Kidney (tissue), 14 donors: ENCODE data around the gene IFI16. TPM values are rescaled to one million over a fixed set of nuclear protein-coding genes. Genes with fewer than 3 reads are reported as not detected.
"Not testable (repeated sequence)": the region's sequence is repeated elsewhere in the genome, so short reads cannot be mapped to it uniquely, and the experiment has no call there.

ENCODE experiments used
- DNase-seq, 5 donors: peaks; one replicate each; pipeline ENCODE4 v3.0.0-alpha.2; 2013 to 2020
- FAIRE-seq: peaks from 2 replicates; lab custom pipeline; 2012; peaks lifted over from hg19 to GRCh38; lab: Jason Lieb, UNC
- H3K27ac ChIP-seq, 2 donors: one replicate each; pipeline ENCODE4 v1.7.0; 2013; ENCODE audit warnings: low read depth in 2 of 2, low read length in 2 of 2, inconsistent platforms in 1 of 2
- H3K27me3 ChIP-seq: one replicate; pipeline ENCODE4 v1.7.1; 2013; ENCODE audit warnings: low read length, inconsistent platforms; ENCODE audit not compliant: control insufficient read depth, insufficient read depth
- H3K36me3 ChIP-seq, 3 donors: one replicate each; pipeline versions ENCODE4 v1.7.0 to v1.7.1; 2013; ENCODE audit warnings: low read length in 3 of 3, control low read depth in 1 of 3, inconsistent platforms in 1 of 3; ENCODE audit not compliant: insufficient read depth in 3 of 3, control insufficient read depth in 2 of 3
- H3K4me1 ChIP-seq, 3 donors: one replicate each; pipeline versions ENCODE4 v1.7.0 to v1.7.1; 2013; ENCODE audit warnings: low read length in 3 of 3, inconsistent platforms in 1 of 3, low read depth in 1 of 3; ENCODE audit not compliant: control insufficient read depth in 2 of 3, insufficient read depth in 2 of 3
- H3K4me3 ChIP-seq, 3 donors: one replicate each; pipeline versions ENCODE4 v1.7.0 to v1.8.1; 2013; ENCODE audit warnings: low read length in 3 of 3, control low read depth in 1 of 3, inconsistent platforms in 1 of 3
- H3K9ac ChIP-seq, 3 donors: one replicate each; pipeline versions ENCODE4 v1.7.0 to v1.7.1; 2013; ENCODE audit warnings: low read length in 3 of 3, control low read depth in 1 of 3, inconsistent platforms in 1 of 3
- H3K9me3 ChIP-seq, 3 donors: one replicate each; pipeline versions ENCODE4 v1.7.0 to v1.7.1; 2013; ENCODE audit warnings: low read length in 3 of 3, control low read depth in 1 of 3, inconsistent platforms in 1 of 3; ENCODE audit not compliant: control insufficient read depth in 2 of 3, insufficient read depth in 1 of 3
- intact Hi-C: fragments of 100-400 bp; cut with DNase I; formaldehyde crosslinking; loops from one replicate; pipeline ENCODE4 v1.11.1; 2022
- polyA plus RNA-seq: library from polyadenylated mRNA; stranded (reverse); fragments of 350-450 nt; fragmentation: Illumina TruSeq; extraction: RNeasy Lipid Tissue Mini Kit (QIAGEN cat#74804); gene quantifications from one replicate; pipeline ENCODE4 v1.2.3, GENCODE V29; 2014; ENCODE audit warnings: low read depth, low replicate concordance; ENCODE audit not compliant: insufficient read depth
- total RNA-seq: library from RNA; stranded (reverse); fragmentation: NEBNext Ultra II Directional; extraction: Animal tissue kit (Norgen Biotek cat#: 25700); gene quantifications from one replicate; pipeline ENCODE4 v1.2.1, GENCODE V29; 2021
- TF ChIP-seq, protein P1 (sequence below): IDR thresholded peaks from 3 replicates; pipeline ENCODE4 v1.5.1; 2012; ENCODE audit warnings: mild to moderate bottlenecking, moderate library complexity, borderline replicate concordance; ENCODE audit not compliant: insufficient read depth; ENCODE audit errors: extremely low read depth
- donor health status: control.
- donor health status: control.
- donor health status: control.
- donor health status: control.
- donor health status: control.
- donor health status: DM: yes; HTN: yes; CAD: no.
- donor health status: Normal renal cell carcinoma (clear cell type).

The IFI16 gene
- total and polyA plus RNA-seq, 2 donors from 2014 or later = 30.0 to 91.8 TPM

DNA sequence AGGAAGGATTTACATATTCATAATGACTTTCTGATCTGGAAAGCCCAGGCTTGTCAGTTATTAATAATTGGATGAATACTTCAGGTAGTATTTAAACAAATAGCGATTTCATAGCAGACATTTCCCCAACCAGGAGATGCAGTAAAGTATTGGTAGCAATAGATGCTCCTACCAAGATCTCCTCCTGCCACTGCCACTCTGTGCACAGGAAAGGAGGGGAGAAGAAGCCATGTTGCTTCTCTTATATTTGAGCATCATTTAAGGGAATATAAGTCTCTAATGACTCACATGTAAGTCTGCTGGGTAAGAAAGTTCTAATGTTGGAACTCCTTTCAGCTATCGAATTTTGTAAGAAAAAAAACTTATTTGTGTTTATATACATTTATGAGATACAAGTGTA is 420 bp upstream of the IFI16 start:
- DNase-seq (peak in 1 of 5 donors; percentile 5), FAIRE-seq (no peak)
- no peaks in the 10 kb centered on the region for H3K27me3 ChIP-seq
- peak overlapping the region in 2 of 3 donors; percentile 84 to 85 for H3K9ac ChIP-seq
- TF ChIP-seq, protein P1, sequence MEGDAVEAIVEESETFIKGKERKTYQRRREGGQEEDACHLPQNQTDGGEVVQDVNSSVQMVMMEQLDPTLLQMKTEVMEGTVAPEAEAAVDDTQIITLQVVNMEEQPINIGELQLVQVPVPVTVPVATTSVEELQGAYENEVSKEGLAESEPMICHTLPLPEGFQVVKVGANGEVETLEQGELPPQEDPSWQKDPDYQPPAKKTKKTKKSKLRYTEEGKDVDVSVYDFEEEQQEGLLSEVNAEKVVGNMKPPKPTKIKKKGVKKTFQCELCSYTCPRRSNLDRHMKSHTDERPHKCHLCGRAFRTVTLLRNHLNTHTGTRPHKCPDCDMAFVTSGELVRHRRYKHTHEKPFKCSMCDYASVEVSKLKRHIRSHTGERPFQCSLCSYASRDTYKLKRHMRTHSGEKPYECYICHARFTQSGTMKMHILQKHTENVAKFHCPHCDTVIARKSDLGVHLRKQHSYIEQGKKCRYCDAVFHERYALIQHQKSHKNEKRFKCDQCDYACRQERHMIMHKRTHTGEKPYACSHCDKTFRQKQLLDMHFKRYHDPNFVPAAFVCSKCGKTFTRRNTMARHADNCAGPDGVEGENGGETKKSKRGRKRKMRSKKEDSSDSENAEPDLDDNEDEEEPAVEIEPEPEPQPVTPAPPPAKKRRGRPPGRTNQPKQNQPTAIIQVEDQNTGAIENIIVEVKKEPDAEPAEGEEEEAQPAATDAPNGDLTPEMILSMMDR = no peak
- no peaks in the 10 kb centered on the region for H3K9me3 ChIP-seq
- peak overlapping the region; percentile 40 to 82 for H3K27ac ChIP-seq
- intact Hi-C loops = no loop called here
- H3K4me1 ChIP-seq = peaks cover 0 to 2% (median 0%) of the 10 kb centered on the region in 3 donors
- no peaks in the 10 kb centered on the region for H3K36me3 ChIP-seq
- H3K4me3 ChIP-seq = peak overlapping the region; percentile 57 to 83 (median 82)

DNA sequence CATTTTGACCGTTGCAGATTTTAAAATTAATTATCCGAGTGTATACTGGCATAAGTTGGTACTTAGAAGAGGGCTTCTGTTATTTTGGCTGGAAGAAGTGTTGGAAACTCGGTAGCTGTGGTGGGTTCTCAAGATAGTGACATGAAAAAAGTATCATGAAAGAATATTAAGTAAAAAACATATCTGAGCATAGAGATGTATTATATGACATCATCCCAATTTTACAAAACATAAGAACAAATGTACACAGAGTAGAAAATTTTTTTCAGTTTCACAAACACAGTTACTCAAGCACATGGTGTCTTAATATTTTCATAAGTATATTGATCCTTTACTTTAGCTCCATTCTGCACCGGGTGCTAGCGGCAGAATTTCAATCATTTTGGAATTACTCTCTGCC is 684 bp downstream of the IFI16 start:
- TF ChIP-seq, protein P1 = no peak

DNA sequence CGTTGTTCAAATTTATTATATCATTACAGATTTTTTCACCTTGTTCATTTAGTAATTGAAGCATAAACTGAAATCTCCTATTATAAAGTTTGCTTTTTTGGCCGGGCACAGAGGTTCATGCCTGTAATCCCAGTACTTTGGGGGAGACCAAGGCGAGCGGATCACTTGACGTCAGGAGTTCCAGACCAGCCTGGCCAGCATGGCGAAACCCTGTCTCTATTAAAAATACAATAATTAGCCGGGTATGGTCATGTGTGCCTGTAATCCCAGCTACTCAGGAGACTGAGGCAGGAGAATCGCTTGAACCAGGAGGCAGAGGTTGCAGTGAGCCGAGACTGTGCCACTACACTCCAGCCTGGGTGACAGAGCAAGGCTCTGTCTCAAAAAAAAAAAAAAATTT is 1.3 kb downstream of the IFI16 start:
- H3K27ac ChIP-seq, DNase-seq, H3K27me3 ChIP-seq, H3K9ac ChIP-seq, FAIRE-seq, H3K36me3 ChIP-seq, intact Hi-C loops, H3K4me1 ChIP-seq, H3K9me3 ChIP-seq: not testable (repeated sequence)
- H3K4me3 ChIP-seq = peak overlapping the region; percentile 57 to 83 (median 82)

More for the DNA sequence above, 684 bp downstream of the IFI16 start:
- intact Hi-C loops = no loop called here
- Histone ChIP-seq H3K9ac (peak overlapping the region; percentile 57 to 85 (median 84)), H3K27ac (peak overlapping the region; percentile 40 to 82), H3K36me3 (no peaks in the 10 kb centered on the region), H3K27me3 (no peaks in the 10 kb centered on the region), H3K4me1 (peaks cover 0 to 2% (median 0%) of the 10 kb centered on the region in 3 donors), H3K4me3 (peak overlapping the region; percentile 57 to 83 (median 82)), H3K9me3 (no peaks in the 10 kb centered on the region)
- FAIRE-seq (no peak), DNase-seq (peak in 1 of 5 donors; percentile 6)

DNA sequence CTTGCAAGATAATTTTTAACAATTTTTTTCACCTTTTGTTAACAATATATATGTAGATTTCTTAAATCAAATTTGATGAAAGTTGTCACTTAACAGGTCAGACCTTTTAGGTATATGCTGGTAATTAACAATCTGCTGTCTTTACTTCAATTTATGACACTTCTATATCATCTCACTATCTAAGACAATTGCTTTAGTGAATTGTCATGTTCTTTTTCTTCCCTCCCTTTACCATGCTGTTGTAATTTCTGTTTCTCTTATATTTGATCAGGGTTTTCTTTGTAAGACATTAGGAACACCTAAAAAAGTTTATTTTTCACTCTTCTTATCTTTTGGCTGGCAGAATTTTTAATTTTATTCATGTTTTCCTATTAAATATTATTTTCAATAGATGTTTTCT is 2.0 kb downstream of the IFI16 start:
- Histone ChIP-seq H3K36me3 (peaks cover 1 to 6% (median 1%) of the 10 kb centered on the region in 3 donors), H3K4me3 (peak overlapping the region; percentile 22 to 47 (median 23)), H3K9ac (no peak overlapping the region), H3K27ac (no peak overlapping the region), H3K9me3 (no peaks in the 10 kb centered on the region), H3K4me1 (peaks cover 0 to 2% (median 0%) of the 10 kb centered on the region in 3 donors), H3K27me3 (no peaks in the 10 kb centered on the region)
- DNase-seq (no peak), FAIRE-seq (no peak)
- intact Hi-C loops = no loop called here
- TF ChIP-seq, protein P1 = no peak
